Measurements from ENCODE around the gene ZNF324B. TPM values are rescaled to one million over a fixed set of nuclear protein-coding genes. Genes with fewer than 3 reads are reported as not detected.

The ZNF324B gene
- total and polyA plus RNA-seq, 2 of the 8 experiments (the other 6 are each of a cell fraction or from before 2014, with no cell fraction given), result 2.9 to 6.0 TPM

DNA sequence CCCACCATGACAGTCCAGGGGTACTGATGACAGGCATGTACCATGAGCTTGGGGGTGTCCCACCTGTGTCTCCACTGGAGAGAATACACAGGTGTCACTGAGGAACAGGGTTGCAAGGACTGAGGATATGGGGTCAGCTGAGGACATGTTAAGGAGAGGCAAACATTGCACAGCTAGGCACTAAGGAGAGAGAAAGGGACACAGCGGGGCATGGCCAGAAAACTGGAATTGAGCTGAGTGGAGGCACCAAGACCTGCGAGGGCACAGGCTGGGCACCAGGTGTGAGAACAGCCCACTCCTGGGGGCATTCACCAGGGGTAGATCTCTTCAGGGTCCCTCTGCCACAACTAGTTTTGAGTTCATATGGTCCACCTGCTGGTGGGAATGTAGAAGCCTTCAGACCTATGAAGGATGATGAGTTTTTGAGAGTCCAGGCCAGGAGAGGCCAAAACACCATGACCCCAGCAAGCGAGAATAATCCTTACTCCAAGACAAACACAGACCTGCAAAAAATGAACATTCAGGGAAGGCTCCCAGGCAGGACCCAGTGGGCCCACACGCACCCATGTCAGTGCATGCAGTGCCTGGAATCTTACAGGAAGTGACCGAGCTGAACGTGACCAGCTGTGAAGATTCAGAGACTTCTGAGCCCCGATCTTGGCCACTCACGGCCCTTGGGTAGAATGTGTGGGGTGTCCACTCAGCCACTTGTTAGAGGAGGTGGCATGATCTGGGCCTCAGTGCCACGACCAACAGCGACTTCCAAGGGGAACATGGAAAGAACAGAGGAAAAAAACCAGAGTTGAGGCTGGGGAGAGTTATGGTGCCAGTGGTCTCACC, 44.4 kb upstream of the ZNF324B start:
- Histone ChIP-seq H4K20me1 (replicated peaks in 1 of 2; ENCODE audit: control insufficient read depth in 1 of 2, insufficient read depth in 2 of 2, low read length in 2 of 2) (peaks cover 0 to 1% of the 10 kb centered on the region in 2 experiments), H3K23ac (ENCODE audit: insufficient read length) (no peak overlapping the region), H2BK120ac (replicated peaks; ENCODE audit: low read depth, low read length) (no peak overlapping the region), H3K4me2 (ENCODE audit: insufficient read depth in 1 of 2, low read depth in 2 of 2, low read length in 2 of 2) (peak overlapping the region; percentile 94 to 95), H3K56ac (replicated peaks; ENCODE audit: insufficient read length, low read depth, low read length) (no peak overlapping the region), H2BK15ac (ENCODE audit: low read length) (0 out of 2 replicates have a peak overlapping the region, but pooled peaks have one; percentile 53), H4K8ac (ENCODE audit: extremely low read depth, insufficient read depth, low read length) (no peak overlapping the region), H3K4ac (replicated peaks; ENCODE audit: insufficient read length, low read depth, low read length) (no peak overlapping the region), H3K36me3 (ENCODE audit: control insufficient read depth in 2 of 4, insufficient read depth in 4 of 4, low read length in 3 of 4) (no peaks in the 10 kb centered on the region), H2AK5ac (ENCODE audit: low read depth, low read length) (no peak overlapping the region), H3K4me1 (replicated peaks in 1 of 4; ENCODE audit: control insufficient read depth in 3 of 4, insufficient read depth in 4 of 4, low read length in 3 of 4) (peaks cover 0 to 18% (median 9%) of the 10 kb centered on the region in 4 experiments; a peak in 5 of 7 replicates), H2BK12ac (ENCODE audit: low read depth, low read length) (no peak overlapping the region), H3K4me3 (ENCODE audit: extremely low read depth in 1 of 4, insufficient read depth in 2 of 4, low read depth in 3 of 4, low read length in 4 of 4) (peak overlapping the region; percentile 76 to 85 (median 80); a peak in 6 of 8 replicates), H3K79me1 (ENCODE audit: low read depth, low read length) (0 out of 2 replicates have a peak, but pooled peaks cover 5% of the 10 kb centered on the region), H4K5ac (ENCODE audit: insufficient read length, low read depth, low read length) (no peak overlapping the region), H3K14ac (ENCODE audit: insufficient read length) (no peak overlapping the region), H2AFZ (ENCODE audit: low read length) (no peak overlapping the region), H3K27ac (ENCODE audit: low read depth, low read length) (no peak overlapping the region; the same call in 1 of the 2 replicates), H3K9ac (replicated peaks in 1 of 4; ENCODE audit: extremely low read depth in 1 of 4, low read depth in 3 of 4, low read length in 3 of 4) (peak overlapping the region in 2 of 4 experiments; percentile 75 to 78; a peak in 4 of 7 replicates), H4K91ac (replicated peaks; ENCODE audit: insufficient read length, low read length) (peak overlapping the region; percentile 37), H3K18ac (ENCODE audit: extremely low read depth, low read length) (no peak overlapping the region), H3K79me2 (ENCODE audit: control insufficient read depth in 1 of 2, insufficient read depth in 2 of 2, low read length in 2 of 2) (no peaks in the 10 kb centered on the region), H3K27me3 (replicated peaks in 1 of 4; ENCODE audit: control insufficient read depth in 3 of 4, extremely low read depth in 1 of 4, insufficient read depth in 3 of 4, low read length in 3 of 4) (peaks cover 0 to 7% (median 1%) of the 10 kb centered on the region in 4 experiments; a peak in 2 of 7 replicates), H3K9me3 (ENCODE audit: insufficient read depth in 2 of 2, low read depth in 1 of 2, low read length in 1 of 2) (no peaks in the 10 kb centered on the region), H2BK5ac (ENCODE audit: low read depth, low read length) (0 out of 2 replicates have a peak overlapping the region, but pooled peaks have one; percentile 82), H3K23me2 (ENCODE audit: low read depth, low read length) (peaks cover 14% of the 10 kb centered on the region), H2BK20ac (ENCODE audit: low read length) (no peak overlapping the region)
- POLR2A ChIA-PET (ENCODE audit: partially characterized antibody), result interaction anchor here (0.9 to 1.8 kb wide), 5 partner anchors 11 to 45 kb away, joined by 3 to 7 read pairs (median 4); partner anchors contain the start of genes RNF225 and ZNF497
- CTCF ChIA-PET (ENCODE audit: partially characterized antibody), result interaction anchor here (0.6 to 1.4 kb wide), 5 partner anchors 11 to 188 kb away, joined by 3 to 5 read pairs (median 3); no protein-coding TSS in a partner anchor
- DNase-seq (ENCODE audit: low read depth in 1 of 2, low spot score in 2 of 2) (no peak), FAIRE-seq (no peak)
- WGBS, 2 experiments (ENCODE audit: extremely low coverage in 1 of 2, insufficient coverage in 1 of 2, insufficient read length in 1 of 2, insufficient replicate concordance in 2 of 2, low coverage in 1 of 2, low lambda C conversion rate in 2 of 2, missing lambda C conversion rate in 1 of 2), result 78% methylated on average over 10 of the region's 10 CpGs; no CpG with 5 or more reads in 1 of the 2 experiments
- TF ChIP-seq, protein P1, sequence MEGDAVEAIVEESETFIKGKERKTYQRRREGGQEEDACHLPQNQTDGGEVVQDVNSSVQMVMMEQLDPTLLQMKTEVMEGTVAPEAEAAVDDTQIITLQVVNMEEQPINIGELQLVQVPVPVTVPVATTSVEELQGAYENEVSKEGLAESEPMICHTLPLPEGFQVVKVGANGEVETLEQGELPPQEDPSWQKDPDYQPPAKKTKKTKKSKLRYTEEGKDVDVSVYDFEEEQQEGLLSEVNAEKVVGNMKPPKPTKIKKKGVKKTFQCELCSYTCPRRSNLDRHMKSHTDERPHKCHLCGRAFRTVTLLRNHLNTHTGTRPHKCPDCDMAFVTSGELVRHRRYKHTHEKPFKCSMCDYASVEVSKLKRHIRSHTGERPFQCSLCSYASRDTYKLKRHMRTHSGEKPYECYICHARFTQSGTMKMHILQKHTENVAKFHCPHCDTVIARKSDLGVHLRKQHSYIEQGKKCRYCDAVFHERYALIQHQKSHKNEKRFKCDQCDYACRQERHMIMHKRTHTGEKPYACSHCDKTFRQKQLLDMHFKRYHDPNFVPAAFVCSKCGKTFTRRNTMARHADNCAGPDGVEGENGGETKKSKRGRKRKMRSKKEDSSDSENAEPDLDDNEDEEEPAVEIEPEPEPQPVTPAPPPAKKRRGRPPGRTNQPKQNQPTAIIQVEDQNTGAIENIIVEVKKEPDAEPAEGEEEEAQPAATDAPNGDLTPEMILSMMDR (IDR thresholded peaks at IDR 0.05; ENCODE audit: control extremely low read depth in 1 of 3, insufficient read depth in 1 of 3, low read depth in 1 of 3, low read length in 3 of 3), result peak in 1 of 3 experiments; percentile 38; a peak in 2 of 4 replicates
- TF ChIP-seq SRF (IDR thresholded peaks at IDR 0.05; ENCODE audit: low read depth, low read length), result no peak
- TF ChIP-seq TEAD4 (IDR thresholded peaks at IDR 0.05; ENCODE audit: low read depth, low read length), result peak; percentile 89
- no peak for TF ChIP-seq SP4 (IDR thresholded peaks at IDR 0.05; ENCODE audit: low read length)
- TF ChIP-seq RAD21 (IDR thresholded peaks at IDR 0.05 in 1 of 2, conservative IDR thresholded peaks at IDR 0.05 in 1 of 2; ENCODE audit: low read depth in 2 of 2, low read length in 2 of 2), result peak in 1 of 2 experiments; percentile 31; a peak in 1 of 4 replicates
- no peak for TF ChIP-seq CHD2 (IDR thresholded peaks at IDR 0.05; ENCODE audit: low read length)
- TF ChIP-seq POLR2AphosphoS5 (IDR thresholded peaks at IDR 0.05; ENCODE audit: low read depth, low read length), result no peak
- no peak for TF ChIP-seq BRCA1 (IDR thresholded peaks at IDR 0.05; ENCODE audit: low read depth, low read length)

All from H1 (cell line).